DOHH2 (cell line): ENCODE measurements around the gene CST8.

Source experiments
- H3F3A ChIP-seq: fragments of 200-600 bp; sonication (generic), shearing (Covaris generic); 2 replicates; pipeline ENCODE4 v1.6.0; 2016; ENCODE audit warnings: antibody characterized with exemption, mild to moderate bottlenecking; ENCODE audit not compliant: control insufficient read depth, insufficient read depth
- H3K27ac ChIP-seq: fragments of 200-600 bp; sonication (generic); 2 replicates; pipeline ENCODE4 v1.5.1; 2014; ENCODE audit warnings: low read depth, mild to moderate bottlenecking, low read length, moderate library complexity
- H3K27me3 ChIP-seq: fragments of 200-600 bp; sonication (generic); 2 replicates; pipeline ENCODE4 v1.6.1; 2014; ENCODE audit warnings: mild to moderate bottlenecking, low read length, mixed read lengths; ENCODE audit not compliant: control insufficient read depth
- H3K36me3 ChIP-seq: fragments of 200-600 bp; sonication (generic); 2 replicates; pipeline ENCODE4 v1.6.1; 2014; ENCODE audit warnings: mild to moderate bottlenecking, low read length, moderate library complexity, mixed read lengths; ENCODE audit not compliant: control insufficient read depth
- H3K4me1 ChIP-seq: fragments of 200-600 bp; sonication (generic); 2 replicates; pipeline ENCODE4 v1.6.1; 2014; ENCODE audit warnings: mild to moderate bottlenecking, low read length, mixed read lengths; ENCODE audit not compliant: control insufficient read depth
- H3K4me2 ChIP-seq: fragments of 200-600 bp; sonication (generic); 2 replicates; pipeline ENCODE4 v1.6.0; 2014; ENCODE audit warnings: mild to moderate bottlenecking, low read length, moderate library complexity
- H3K4me3 ChIP-seq: fragments of 200-600 bp; sonication (generic); 2 replicates; pipeline ENCODE4 v1.5.1; 2014; ENCODE audit warnings: mild to moderate bottlenecking, low read length, mixed read lengths
- H3K79me2 ChIP-seq: fragments of 200-600 bp; sonication (generic); 2 replicates; pipeline ENCODE4 v1.6.1; 2014; ENCODE audit warnings: mild to moderate bottlenecking, low read length, mixed read lengths; ENCODE audit not compliant: control insufficient read depth
- H3K9me2 ChIP-seq: fragments of 200-600 bp; sonication (generic); replicated peaks from 2 replicates; pipeline ENCODE4 v1.6.1; 2014; ENCODE audit warnings: mild to moderate bottlenecking, low read length, mixed read lengths; ENCODE audit not compliant: control insufficient read depth
- H3K9me3 ChIP-seq: fragments of 200-600 bp; sonication (generic); 2 replicates; pipeline ENCODE4 v1.6.1; 2014; ENCODE audit warnings: antibody characterized with exemption, low read length, mixed read lengths; ENCODE audit not compliant: control insufficient read depth, insufficient read depth
- H4K20me1 ChIP-seq: fragments of 200-600 bp; sonication (generic); 2 replicates; pipeline ENCODE4 v1.6.0; 2014; ENCODE audit warnings: low read depth, mild to moderate bottlenecking, antibody characterized with exemption, low read length, moderate library complexity; ENCODE audit not compliant: control insufficient read depth, insufficient read depth
- CTCF ChIP-seq: fragments of 200-600 bp; sonication (generic); IDR thresholded peaks from one replicate; pipeline ENCODE4 v1.5.1; 2014; ENCODE audit warnings: antibody characterized with exemption, mild to moderate bottlenecking, low read depth, low read length; ENCODE audit not compliant: poor library complexity, severe bottlenecking
- EZH2phosphoT487 ChIP-seq: fragments of 200-600 bp; sonication (generic); IDR thresholded peaks from 2 replicates; pipeline ENCODE4 v1.6.1; 2017; ENCODE audit warnings: borderline replicate concordance, mild to moderate bottlenecking, antibody characterized with exemption, low read length, moderate library complexity, mixed read lengths

CST8 gene

GRCh38 chr20:23493172-23493772 is 2.4 kb downstream of the CST8 start:
- Histone ChIP-seq H3K36me3 (no peaks in the 10 kb centered on the region), H3K9me3 (no peaks in the 10 kb centered on the region), H3K9me2 (no peaks in the 10 kb centered on the region), H3F3A (no peaks in the 10 kb centered on the region), H3K79me2 (no peaks in the 10 kb centered on the region), H3K4me3 (no peak overlapping the region), H3K4me1 (no peaks in the 10 kb centered on the region), H3K27ac (no peak overlapping the region), H4K20me1 (no peaks in the 10 kb centered on the region), H3K4me2 (no peak overlapping the region), H3K27me3 (no peaks in the 10 kb centered on the region)
- TF ChIP-seq EZH2phosphoT487 = no peak
- no peak for TF ChIP-seq CTCF

GRCh38 chr20:23497536-23497935 is 6.6 kb downstream of the CST8 start:
- no peak overlapping the region for H3K27ac ChIP-seq
- H3K4me1 ChIP-seq = no peaks in the 10 kb centered on the region

DNA sequence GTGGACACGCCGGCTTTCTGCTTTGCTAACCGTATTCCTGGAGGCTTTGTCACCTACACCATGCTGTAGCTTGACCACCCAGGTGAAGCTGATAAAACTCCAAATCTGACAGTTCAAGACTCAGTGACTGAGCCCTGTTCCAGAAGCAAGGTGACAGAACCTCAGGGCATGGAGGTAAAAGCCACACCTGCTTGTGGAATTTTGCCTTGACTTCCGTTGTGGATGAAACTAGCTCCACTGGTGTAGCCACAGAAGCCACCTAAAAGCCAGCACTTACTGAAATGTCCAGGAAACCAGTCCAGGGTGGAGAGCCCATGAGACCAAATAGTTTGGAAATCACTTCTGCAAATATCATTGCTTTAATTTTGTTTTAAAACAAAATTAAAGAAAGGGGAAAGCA is 11.0 kb downstream of the CST8 start:
- H3K9me2 ChIP-seq = no peaks in the 10 kb centered on the region
- no peaks in the 10 kb centered on the region for H3K4me1 ChIP-seq
- H3K27ac ChIP-seq = no peak overlapping the region
- H3F3A ChIP-seq = no peaks in the 10 kb centered on the region
- H3K4me3 ChIP-seq = no peak overlapping the region
- H3K27me3 ChIP-seq = no peaks in the 10 kb centered on the region
- no peaks in the 10 kb centered on the region for H3K79me2 ChIP-seq
- no peak overlapping the region for H3K4me2 ChIP-seq
- TF ChIP-seq EZH2phosphoT487 (no peak), CTCF (no peak)
- H4K20me1 ChIP-seq = no peaks in the 10 kb centered on the region
- H3K36me3 ChIP-seq = no peaks in the 10 kb centered on the region
- H3K9me3 ChIP-seq = no peaks in the 10 kb centered on the region

More at GRCh38 chr20:23497536-23497935, 6.6 kb downstream of the CST8 start:
- Histone ChIP-seq H3K4me3 (no peak overlapping the region), H3K36me3 (no peaks in the 10 kb centered on the region), H3K4me2 (no peak overlapping the region), H3F3A (no peaks in the 10 kb centered on the region), H3K9me3 (no peaks in the 10 kb centered on the region), H3K27me3 (no peaks in the 10 kb centered on the region), H3K79me2 (no peaks in the 10 kb centered on the region), H3K9me2 (no peaks in the 10 kb centered on the region), H4K20me1 (no peaks in the 10 kb centered on the region)
- TF ChIP-seq EZH2phosphoT487 (no peak), CTCF (no peak)

GRCh38 chr20:23503649-23504048 is 12.7 kb downstream of the CST8 start:
- Histone ChIP-seq H3K27ac (no peak overlapping the region), H3K4me2 (no peak overlapping the region)

More at GRCh38 chr20:23503649-23504048, 12.7 kb downstream of the CST8 start:
- H3K36me3 ChIP-seq = no peaks in the 10 kb centered on the region
- no peak overlapping the region for H3K4me3 ChIP-seq
- no peak for TF ChIP-seq CTCF
- TF ChIP-seq EZH2phosphoT487 = no peak
- H3F3A ChIP-seq = no peaks in the 10 kb centered on the region
- H3K9me2 ChIP-seq = no peaks in the 10 kb centered on the region
- no peaks in the 10 kb centered on the region for H3K27me3 ChIP-seq
- no peaks in the 10 kb centered on the region for H4K20me1 ChIP-seq
- H3K4me1 ChIP-seq = no peaks in the 10 kb centered on the region
- H3K79me2 ChIP-seq = no peaks in the 10 kb centered on the region
- no peaks in the 10 kb centered on the region for H3K9me3 ChIP-seq
